Inferior parietal cortex (tissue), 1 donor: ENCODE results near the gene KCNJ1.

Experiments used
- DNase-seq: peaks from one replicate; pipeline ENCODE4 v3.0.0-alpha.2; 2016; ENCODE audit errors: extremely low spot score

Gene KCNJ1

GRCh38 chr11:128822130-128822529 lies 45.0 kb downstream of the KCNJ1 start:
- DNase-seq, result no peak

- no peak for DNase-seq
Measured at GRCh38 chr11:128821556-128821955, 45.5 kb downstream of the KCNJ1 start.

- DNase-seq, result no peak
Measured at GRCh38 chr11:128819198-128819597, 47.9 kb downstream of the KCNJ1 start.

- no peak for DNase-seq
Measured at GRCh38 chr11:128814856-128815705, 52.0 kb downstream of the KCNJ1 start.

- DNase-seq, result no peak
Measured at GRCh38 chr11:128813729-128814128, 53.4 kb downstream of the KCNJ1 start.

GRCh38 chr11:128810784-128811514 lies 56.1 kb downstream of the KCNJ1 start:
- DNase-seq, result no peak

- DNase-seq, result no peak
Measured at GRCh38 chr11:128809128-128809527, 58.0 kb downstream of the KCNJ1 start.

- DNase-seq, result no peak
Measured at GRCh38 chr11:128807909-128808308, 59.2 kb downstream of the KCNJ1 start.

GRCh38 chr11:128806506-128807261 lies 60.4 kb downstream of the KCNJ1 start:
- no peak for DNase-seq

GRCh38 chr11:128804481-128804880 lies 62.6 kb downstream of the KCNJ1 start:
- DNase-seq, result no peak

GRCh38 chr11:128803449-128804245 lies 63.4 kb downstream of the KCNJ1 start:
- no peak for DNase-seq

- no peak for DNase-seq
Measured at GRCh38 chr11:128803011-128803410, 64.1 kb downstream of the KCNJ1 start.

GRCh38 chr11:128802358-128802981 lies 64.6 kb downstream of the KCNJ1 start:
- DNase-seq, result no peak

- no peak for DNase-seq
Measured at GRCh38 chr11:128800871-128801417, 66.2 kb downstream of the KCNJ1 start.

- no peak for DNase-seq
Measured at GRCh38 chr11:128796270-128796669, 70.8 kb downstream of the KCNJ1 start.

GRCh38 chr11:128790196-128790595 lies 76.9 kb downstream of the KCNJ1 start:
- DNase-seq, result peak; percentile 65

GRCh38 chr11:128789497-128790150 lies 77.5 kb downstream of the KCNJ1 start:
- no peak for DNase-seq
